Stimulated activated CD4-positive, alpha-beta T cell treated with anti-CD3 and anti-CD28 coated beads, Interleukin-4, amount 100 ng/mL, for 24 hours (primary cell): ENCODE measurements around the gene SRPK3.

Experiments
- DNase-seq: peaks from one replicate; pipeline ENCODE4 v3.0.0-alpha.2; 2020

The SRPK3 gene

DNA sequence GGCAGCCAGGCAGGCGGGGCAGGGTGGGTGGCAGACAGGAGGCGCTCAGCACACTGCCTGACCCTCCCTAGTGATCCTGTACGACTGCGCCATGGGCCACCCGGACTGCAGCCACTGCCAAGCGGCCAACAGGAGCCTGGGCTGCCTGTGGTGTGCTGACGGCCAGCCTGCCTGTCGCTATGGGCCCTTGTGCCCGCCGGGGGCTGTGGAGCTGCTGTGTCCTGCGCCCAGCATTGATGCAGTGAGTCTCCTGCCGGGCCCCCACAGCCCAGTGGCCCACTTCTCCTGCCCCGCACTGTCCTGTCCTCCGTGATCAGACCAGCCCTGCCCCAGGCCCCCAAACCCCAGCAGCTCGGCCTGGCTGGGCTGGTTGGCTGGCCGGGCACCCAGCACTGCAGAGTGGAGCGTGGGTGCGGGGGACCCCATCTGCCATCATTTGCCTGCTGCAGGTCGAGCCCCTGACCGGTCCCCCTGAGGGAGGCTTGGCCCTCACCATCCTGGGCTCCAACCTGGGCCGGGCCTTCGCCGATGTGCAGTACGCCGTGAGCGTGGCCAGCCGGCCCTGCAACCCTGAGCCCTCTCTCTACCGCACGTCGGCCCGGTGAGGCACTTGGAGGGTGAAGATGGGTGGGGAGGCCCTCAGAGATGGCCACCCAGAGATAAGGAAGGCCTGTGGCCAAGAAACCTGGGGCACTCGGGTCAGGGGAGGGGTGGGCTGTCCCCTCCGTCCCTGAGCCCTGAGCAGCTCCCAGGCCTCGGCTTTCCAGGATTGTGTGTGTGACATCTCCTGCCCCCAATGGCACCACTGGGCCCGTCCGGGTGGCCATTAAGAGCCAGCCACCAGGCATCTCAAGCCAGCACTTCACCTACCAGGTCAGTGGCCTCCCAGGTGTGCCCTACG lies 9.2 kb upstream of the SRPK3 start:
- no peak for DNase-seq

DNA sequence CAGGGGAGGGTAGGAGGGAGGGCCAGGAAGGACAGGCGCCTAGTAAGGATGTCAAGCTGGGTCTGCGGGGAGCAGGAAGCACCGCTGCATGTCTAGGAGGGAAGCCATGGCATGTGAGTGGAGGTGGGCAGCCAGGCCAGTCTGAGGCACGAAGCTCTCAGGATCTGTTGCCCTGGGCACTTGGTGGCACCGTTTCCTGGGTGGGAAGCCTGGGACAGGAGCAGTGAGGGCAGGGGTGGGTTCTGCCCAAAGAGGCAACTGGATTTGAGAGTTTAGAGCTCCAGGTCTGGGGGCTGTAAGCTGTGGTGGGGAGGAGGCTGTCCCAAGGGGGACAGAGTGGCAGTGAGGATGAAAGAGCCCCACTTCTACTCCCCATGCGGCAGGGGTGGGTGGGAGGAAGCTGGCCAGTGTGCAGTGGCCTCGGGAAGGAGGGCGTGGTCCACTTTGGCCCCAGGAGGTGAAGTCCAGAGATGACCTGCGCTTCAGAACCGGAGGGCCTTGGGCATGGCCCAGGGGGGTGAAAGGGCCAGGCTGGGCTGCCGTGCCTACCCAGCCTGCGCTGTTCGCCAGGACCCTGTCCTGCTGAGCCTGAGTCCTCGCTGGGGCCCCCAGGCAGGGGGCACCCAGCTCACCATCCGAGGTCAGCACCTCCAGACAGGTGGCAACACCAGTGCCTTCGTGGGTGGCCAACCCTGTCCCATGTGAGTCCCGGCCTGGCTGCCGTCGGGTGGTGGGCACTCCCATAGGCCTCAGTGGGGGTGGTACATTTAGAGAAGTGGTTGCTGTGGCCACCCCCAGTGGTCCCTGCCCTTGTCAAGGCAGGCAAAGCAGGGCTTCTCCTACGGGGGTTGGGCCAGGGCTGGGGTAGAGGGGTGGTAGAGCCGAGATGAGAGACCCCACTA lies 8.3 kb upstream of the SRPK3 start:
- no peak for DNase-seq

DNA sequence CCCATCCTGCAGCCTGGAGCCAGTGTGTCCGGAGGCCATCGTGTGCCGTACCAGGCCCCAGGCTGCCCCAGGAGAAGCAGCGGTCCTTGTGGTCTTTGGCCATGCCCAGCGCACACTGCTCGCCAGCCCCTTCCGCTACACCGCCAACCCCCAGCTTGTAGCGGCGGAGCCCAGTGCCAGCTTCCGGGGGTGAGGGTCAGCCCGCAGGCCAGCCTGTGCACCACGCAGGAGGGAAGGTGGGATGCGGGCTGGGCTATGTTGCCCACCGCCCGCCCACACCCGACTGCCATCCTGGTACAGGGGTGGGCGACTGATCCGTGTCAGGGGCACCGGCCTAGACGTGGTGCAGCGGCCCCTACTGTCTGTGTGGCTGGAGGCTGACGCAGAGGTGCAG lies 7.6 kb upstream of the SRPK3 start:
- DNase-seq: no peak

GRCh38 chrX:153773741-153774575 lies 6.9 kb upstream of the SRPK3 start:
- DNase-seq: no peak

GRCh38 chrX:153774576-153775292 lies 6.1 kb upstream of the SRPK3 start:
- no peak for DNase-seq

DNA sequence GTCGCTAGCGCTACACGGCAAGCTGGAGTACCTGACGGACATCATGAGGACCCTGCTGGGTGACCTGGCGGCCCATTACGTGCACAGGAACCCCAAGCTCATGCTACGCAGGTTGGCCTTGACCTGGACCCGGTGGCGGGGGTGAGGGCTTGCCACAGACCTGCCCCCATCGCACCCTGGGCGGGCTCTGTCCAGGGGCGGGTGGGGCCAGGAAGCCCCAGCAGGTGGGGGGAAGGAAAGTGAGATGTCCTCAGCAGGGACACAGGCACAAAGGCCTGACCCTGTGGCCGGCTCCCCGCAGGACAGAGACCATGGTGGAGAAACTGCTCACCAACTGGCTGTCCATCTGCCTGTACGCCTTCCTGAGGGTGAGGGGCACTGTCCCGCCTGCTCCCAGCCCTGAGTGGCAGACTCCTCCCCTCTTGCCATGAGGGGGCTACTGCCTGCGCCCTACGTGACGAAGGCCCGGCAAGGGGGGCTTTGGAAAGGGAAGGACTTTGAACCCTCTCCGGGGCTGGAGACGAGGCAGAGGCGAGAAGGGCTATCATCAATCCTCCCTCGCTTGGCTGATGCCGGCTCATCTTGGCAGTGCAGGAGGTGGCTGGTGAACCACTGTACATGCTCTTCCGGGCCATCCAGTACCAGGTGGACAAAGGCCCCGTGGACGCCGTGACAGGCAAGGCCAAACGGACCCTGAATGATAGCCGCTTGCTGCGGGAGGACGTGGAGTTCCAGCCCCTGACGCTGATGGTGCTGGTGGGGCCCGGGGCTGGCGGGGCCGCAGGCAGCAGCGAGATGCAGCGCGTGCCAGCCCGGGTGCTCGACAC lies 5.3 kb upstream of the SRPK3 start:
- no peak for DNase-seq

DNA sequence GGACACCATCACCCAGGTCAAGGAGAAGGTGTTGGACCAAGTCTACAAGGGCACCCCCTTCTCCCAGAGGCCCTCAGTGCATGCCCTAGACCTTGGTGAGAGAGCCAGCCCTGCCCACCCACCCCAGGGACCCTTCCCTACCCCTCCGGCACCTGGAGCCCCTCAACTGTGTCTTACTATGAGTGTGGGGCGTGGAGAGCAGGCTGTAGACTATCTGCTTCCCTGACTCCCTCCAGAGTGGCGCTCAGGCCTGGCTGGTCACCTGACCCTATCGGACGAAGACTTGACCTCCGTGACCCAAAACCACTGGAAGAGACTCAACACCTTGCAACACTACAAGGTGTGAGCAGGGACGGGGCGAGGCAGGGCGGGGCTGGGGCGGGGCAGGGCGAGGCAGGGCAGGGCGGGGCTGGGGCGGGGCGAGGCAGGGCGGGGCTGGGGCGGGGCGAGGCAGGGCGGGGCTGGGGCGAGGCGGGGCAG lies 4.7 kb upstream of the SRPK3 start:
- no peak for DNase-seq

DNA sequence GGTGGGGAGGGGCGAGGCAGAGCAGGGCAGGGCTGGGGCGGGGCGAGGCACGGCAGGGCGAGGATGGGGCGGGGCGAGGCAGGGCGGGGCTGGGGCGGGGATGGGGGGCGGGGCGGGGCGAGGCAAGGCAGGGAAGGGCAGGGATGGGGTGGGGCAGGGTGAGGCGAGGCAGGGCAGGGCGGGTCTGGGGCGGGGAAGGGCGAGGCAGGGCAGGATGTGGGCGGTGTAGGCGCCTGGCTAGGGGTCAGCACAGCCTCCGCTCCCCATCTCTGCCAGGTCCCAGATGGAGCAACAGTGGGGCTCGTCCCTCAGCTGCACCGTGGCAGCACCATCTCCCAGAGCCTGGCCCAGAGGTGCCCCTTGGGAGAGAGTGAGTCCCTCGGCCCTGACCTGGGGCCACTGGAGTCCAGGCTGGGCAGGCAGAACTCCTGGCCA lies 4.2 kb upstream of the SRPK3 start:
- no peak for DNase-seq

GRCh38 chrX:153777261-153778090 lies 3.4 kb upstream of the SRPK3 start:
- no peak for DNase-seq

- no peak for DNase-seq
Measured at GRCh38 chrX:153778181-153778580, 2.7 kb upstream of the SRPK3 start.

DNA sequence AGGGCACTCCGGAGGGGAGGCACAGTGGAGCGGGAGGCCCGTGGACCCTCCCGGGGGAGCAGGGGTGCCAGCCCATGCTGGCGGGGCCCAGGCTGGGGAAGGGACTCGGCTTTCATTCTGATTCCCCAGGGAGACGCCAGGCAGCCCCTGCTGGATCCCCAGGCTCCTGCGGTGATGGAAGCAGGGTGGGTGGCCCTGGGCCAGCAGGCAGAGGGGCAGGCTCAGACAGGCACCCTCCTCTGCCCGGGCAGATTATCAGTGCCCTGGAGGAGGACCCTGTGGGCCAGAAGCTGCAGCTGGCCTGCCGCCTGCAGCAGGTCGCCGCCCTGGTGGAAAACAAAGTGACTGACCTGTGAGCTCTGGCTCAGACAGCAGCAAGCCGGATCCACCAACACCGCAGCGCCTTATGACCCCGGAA lies 2.1 kb upstream of the SRPK3 start:
- DNase-seq: no peak

- DNase-seq: no peak
Measured at GRCh38 chrX:153779891-153780677, 757 bp upstream of the SRPK3 start.

DNA sequence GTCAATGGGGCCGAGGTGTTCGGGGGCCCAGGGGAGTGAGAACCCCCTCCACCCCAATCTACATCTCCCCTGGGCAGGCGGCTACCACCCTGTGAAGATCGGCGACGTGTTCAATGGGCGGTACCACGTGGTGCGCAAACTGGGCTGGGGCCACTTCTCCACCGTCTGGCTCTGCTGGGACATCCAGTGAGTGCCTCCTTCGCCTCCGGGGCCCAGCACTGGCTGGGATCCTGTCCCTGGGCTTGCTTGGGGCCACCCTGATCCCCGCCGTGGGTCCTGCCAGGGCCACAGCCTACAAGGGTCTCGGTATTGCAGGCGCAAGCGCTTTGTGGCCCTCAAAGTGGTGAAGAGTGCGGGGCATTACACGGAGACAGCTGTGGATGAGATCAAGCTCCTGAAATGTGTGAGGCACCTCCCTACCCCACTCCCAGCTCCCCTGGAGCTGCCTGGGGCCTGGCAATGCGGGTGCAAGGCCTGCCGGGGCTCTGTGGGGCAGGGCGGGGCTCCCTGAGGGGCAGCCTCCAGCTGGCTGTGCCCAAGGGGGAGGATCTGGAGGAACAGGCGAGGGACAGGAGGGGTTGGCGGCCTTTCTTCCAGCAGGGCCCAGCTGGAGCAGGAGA lies 697 bp downstream of the SRPK3 start:
- no peak for DNase-seq

GRCh38 chrX:153782313-153782712 lies 1.5 kb downstream of the SRPK3 start:
- DNase-seq: no peak

- DNase-seq: no peak
Measured at GRCh38 chrX:153782871-153783270, 2.0 kb downstream of the SRPK3 start.

GRCh38 chrX:153783378-153784013 lies 2.7 kb downstream of the SRPK3 start:
- DNase-seq: no peak

DNA sequence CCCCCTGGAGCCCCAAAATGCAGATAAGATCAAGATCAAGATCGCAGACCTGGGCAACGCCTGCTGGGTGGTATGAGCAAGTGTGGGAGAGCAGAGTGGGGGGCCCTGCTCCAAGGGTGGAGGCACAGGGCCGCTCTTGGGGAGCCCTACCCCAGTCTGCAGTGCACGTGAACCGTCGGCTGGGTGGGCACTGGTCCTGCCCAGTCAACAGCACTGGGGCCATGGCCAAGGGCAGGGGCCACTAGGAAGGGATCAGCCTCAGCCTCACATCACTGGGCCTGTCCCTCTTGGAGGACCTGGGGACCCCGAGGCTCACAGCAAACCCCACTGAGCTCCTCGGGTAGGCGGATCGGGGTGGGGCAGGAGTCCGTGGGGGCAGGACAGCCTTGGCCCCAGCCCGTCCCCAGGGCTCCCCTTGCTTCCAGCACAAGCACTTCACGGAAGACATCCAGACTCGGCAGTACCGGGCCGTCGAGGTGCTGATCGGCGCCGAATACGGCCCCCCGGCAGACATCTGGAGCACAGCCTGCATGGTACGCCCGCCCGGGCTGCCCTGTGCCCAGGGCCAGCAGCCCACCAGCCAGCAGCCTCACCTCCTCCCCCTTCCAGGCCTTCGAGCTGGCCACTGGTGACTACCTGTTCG lies 3.6 kb downstream of the SRPK3 start:
- no peak for DNase-seq

GRCh38 chrX:153786669-153787068 lies 5.8 kb downstream of the SRPK3 start:
- no peak for DNase-seq
